Heart left ventricle (tissue), 16 donors: ENCODE measurements around the gene TMEM138. TPM values are rescaled to one million over a fixed set of nuclear protein-coding genes. Genes with fewer than 3 reads are reported as not detected.

Experiments used
- ATAC-seq, 4 donors: fragments of 200-7000 bp; cut with Tn5 transposase; one replicate each; pipeline ENCODE4 v1.9.1; 2020 to 2022; ENCODE audit warnings: moderate library complexity in 4 of 4, mild to moderate bottlenecking in 3 of 4, moderate number of reproducible peaks in 1 of 4
- DNase-seq, 5 donors: peaks; one replicate each; pipeline ENCODE4 v3.0.0-alpha.2; 2020
- H3K27ac ChIP-seq, 12 donors: fragments of 200-600 bp; sonication (generic) in 4 of 12; one replicate each; pipeline versions ENCODE4 v1.5.0 to v1.8.0; 2016 to 2022; ENCODE audit warnings: mild to moderate bottlenecking in 2 of 12
- H3K27me3 ChIP-seq, 9 donors: fragments of 200-600 bp; sonication (generic) in 2 of 9; one replicate each; pipeline versions ENCODE4 v1.5.1 to v1.8.0; 2016 to 2022; ENCODE audit warnings: mild to moderate bottlenecking in 3 of 9
- H3K36me3 ChIP-seq, 9 donors: fragments of 200-600 bp; sonication (generic) in 2 of 9; one replicate each; pipeline versions ENCODE4 v1.5.0 to v1.8.0; 2018 to 2022; ENCODE audit warnings: mild to moderate bottlenecking in 2 of 9
- H3K4me1 ChIP-seq, 12 donors: fragments of 200-600 bp; sonication (generic) in 4 of 12; one replicate each; pipeline versions ENCODE4 v1.5.0 to v1.8.0; 2016 to 2022; ENCODE audit warnings: mild to moderate bottlenecking in 3 of 12
- H3K4me3 ChIP-seq, 12 donors: fragments of 200-600 bp; sonication (generic) in 4 of 12; one replicate each; pipeline versions ENCODE4 v1.5.0 to v1.8.0; 2017 to 2022; ENCODE audit warnings: mild to moderate bottlenecking in 9 of 12, moderate library complexity in 4 of 12
- H3K9me3 ChIP-seq, 12 donors: fragments of 200-600 bp; sonication (generic) in 4 of 12; one replicate each; pipeline versions ENCODE4 v1.5.0 to v1.8.0; 2016 to 2022; ENCODE audit warnings: mild to moderate bottlenecking in 1 of 12
- POLR2A ChIP-seq, 2 donors: fragments of 450-650 bp; IDR thresholded peaks; one replicate each; pipeline ENCODE4 v1.6.1; 2017; ENCODE audit warnings: antibody characterized with exemption in 2 of 2, mild to moderate bottlenecking in 2 of 2, moderate library complexity in 2 of 2
- WGBS, 4 donors: extraction: QIAGEN DNeasy Blood & Tissue Kit in 2 of 4; methylation state at CpG; one replicate each; pipeline versions ENCODE4 v1.1.5 to v1.1.7; 2013 to 2018; 5-methylcytosine and 5-hydroxymethylcytosine counted together
- intact Hi-C, 10 donors: fragments of 100-400 bp; cut with DNase I; formaldehyde crosslinking; loops; one replicate each; pipeline versions ENCODE4 v1.11.1 to v1.14.2; 2022
- polyA plus RNA-seq, 2 donors: library from polyadenylated mRNA; stranded (reverse); fragments of 200-250 nt; gene quantifications; one replicate each; pipeline ENCODE4 v1.2.3, GENCODE V29; 2013
- total RNA-seq, 9 donors: library from RNA; depleted of rRNA in 2 of 9; stranded (reverse); fragments of >200 nt in 2 of 9; fragmentation: NEBNext Ultra II Directional in 3 of 9; extraction: Animal tissue kit (Norgen Biotek cat#: 25700) in 3 of 9; gene quantifications; one replicate each; pipeline versions ENCODE4 v1.1.0 to v1.2.4, GENCODE V29; 2016 to 2023
- TF ChIP-seq, protein P1 (sequence below), 12 donors: fragments of 200-600 bp; sonication (generic) in 4 of 12; IDR thresholded peaks; one replicate each; pipeline versions ENCODE4 v1.5.0 to v1.8.0; 2018 to 2022; ENCODE audit warnings: antibody characterized with exemption in 12 of 12, mild to moderate bottlenecking in 5 of 12
- donor health status: ischemic (EF 13 %, LVEDD 7.1; RV severe dilation, severe dysfunction).
- donor health status: healthy with polysubstance abuse.
- donor health status: DM: no; HTN: yes; CAD: no.
- donor health status: DM: no; HTN: no; CAD: no.
- donor health status: ischemic (EF 25% LVEDD 6.9; RV normal size, moderate dysfunction).
- donor health status: ischemic (EF 25% LVEDD 5.7; RV mildly dilated, moderate dysfunction).
- donor health status: healthy.
- donor health status: DM: yes; HTN: yes; CAD: no.
- donor health status: ischemic (EF 35%, LVEDD 5.7; RV mildly dilated, moderate dysfunction).
- donor health status: nonischemic (EF 11% LVEDD 7.7; RV severe dilation, severe dysfunction).
- donor health status: DM: yes; HTN: yes; CAD: no.
- donor health status: PGD.
- donor health status: ischemic (EF 29% LVEDD 5.4; RV normal size, mild dysfunction).
- donor health status: nonischemic (EF 23%, LVEDD 6.1; RV moderate dilation, normal function).

Gene TMEM138
- total and polyA plus RNA-seq, 11 donors = 15.7 to 29.3 (median 19.2) TPM

DNA sequence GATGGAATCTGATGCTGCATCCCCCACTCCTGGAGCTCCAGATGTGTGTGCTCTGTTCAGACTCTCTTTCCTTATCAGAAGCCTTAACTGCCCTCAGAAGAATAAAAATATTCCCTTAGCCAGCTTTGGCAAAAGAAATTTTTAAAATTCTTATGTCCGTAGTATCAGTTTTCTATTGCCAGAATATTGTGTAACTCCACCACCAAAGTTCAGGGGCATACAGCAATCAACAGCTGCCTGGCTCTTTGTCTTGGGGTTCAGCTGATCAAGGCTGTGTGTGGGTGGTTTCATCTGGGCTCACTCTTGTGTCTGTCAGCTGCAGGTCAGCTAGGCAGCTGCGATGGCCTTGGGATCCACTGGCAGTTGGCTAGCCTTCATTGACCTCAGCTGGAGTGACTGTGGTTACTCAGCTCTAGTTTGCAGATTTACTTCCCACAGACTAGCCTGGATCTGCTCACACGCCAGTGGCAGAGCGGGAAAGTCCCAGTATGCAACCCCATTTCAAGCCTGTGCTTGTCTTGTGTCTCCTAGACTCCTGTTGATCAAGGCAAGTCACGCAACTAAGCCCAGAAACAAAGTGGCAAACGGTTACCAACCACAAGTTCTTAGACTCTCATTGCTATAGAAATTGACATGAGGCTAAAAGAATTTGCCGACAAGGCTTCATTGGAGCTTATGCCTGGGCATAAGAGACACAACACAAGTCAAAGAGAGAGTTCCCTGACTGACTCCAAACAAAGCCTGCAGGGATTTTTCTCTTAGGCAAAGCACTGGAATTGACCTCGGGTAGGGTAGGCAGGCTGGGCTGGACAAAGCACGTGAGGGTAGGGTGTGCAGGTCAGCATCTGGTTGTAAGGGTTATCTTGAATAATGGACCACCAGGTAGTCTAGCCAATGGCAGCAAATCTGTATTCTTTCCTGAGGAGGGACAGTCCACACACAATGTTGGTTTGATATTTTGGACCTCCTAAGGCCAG lies 7.5 kb downstream of the TMEM138 start:
- WGBS, 4 donors = 72 to 90% (median 86%) methylated on average over 9 of the region's 9 CpGs
- intact Hi-C loops = loop anchor here in 1 of 10 donors (5.0 kb wide), 1 partner anchor 58 kb away; the partner anchor contains the start of gene CPSF7
- H3K4me3 ChIP-seq = no peak overlapping the region
- peaks cover 0 to 13% (median 0%) of the 10 kb centered on the region in 12 donors for H3K4me1 ChIP-seq
- TF ChIP-seq, protein P1, sequence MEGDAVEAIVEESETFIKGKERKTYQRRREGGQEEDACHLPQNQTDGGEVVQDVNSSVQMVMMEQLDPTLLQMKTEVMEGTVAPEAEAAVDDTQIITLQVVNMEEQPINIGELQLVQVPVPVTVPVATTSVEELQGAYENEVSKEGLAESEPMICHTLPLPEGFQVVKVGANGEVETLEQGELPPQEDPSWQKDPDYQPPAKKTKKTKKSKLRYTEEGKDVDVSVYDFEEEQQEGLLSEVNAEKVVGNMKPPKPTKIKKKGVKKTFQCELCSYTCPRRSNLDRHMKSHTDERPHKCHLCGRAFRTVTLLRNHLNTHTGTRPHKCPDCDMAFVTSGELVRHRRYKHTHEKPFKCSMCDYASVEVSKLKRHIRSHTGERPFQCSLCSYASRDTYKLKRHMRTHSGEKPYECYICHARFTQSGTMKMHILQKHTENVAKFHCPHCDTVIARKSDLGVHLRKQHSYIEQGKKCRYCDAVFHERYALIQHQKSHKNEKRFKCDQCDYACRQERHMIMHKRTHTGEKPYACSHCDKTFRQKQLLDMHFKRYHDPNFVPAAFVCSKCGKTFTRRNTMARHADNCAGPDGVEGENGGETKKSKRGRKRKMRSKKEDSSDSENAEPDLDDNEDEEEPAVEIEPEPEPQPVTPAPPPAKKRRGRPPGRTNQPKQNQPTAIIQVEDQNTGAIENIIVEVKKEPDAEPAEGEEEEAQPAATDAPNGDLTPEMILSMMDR (IDR thresholded peaks at IDR 0.05) = no peak
- no peak for TF ChIP-seq POLR2A (IDR thresholded peaks at IDR 0.05)
- no peaks in the 10 kb centered on the region for H3K9me3 ChIP-seq
- DNase-seq = peak; percentile 36 to 78 (median 70)
- ATAC-seq = peak; percentile 63 to 95 (median 87)
- H3K27ac ChIP-seq = peak overlapping the region in 7 of 12 donors; percentile 7 to 60 (median 41)
- peaks cover 0 to 73% (median 61%) of the 10 kb centered on the region in 9 donors for H3K36me3 ChIP-seq
- H3K27me3 ChIP-seq = no peaks in the 10 kb centered on the region

DNA sequence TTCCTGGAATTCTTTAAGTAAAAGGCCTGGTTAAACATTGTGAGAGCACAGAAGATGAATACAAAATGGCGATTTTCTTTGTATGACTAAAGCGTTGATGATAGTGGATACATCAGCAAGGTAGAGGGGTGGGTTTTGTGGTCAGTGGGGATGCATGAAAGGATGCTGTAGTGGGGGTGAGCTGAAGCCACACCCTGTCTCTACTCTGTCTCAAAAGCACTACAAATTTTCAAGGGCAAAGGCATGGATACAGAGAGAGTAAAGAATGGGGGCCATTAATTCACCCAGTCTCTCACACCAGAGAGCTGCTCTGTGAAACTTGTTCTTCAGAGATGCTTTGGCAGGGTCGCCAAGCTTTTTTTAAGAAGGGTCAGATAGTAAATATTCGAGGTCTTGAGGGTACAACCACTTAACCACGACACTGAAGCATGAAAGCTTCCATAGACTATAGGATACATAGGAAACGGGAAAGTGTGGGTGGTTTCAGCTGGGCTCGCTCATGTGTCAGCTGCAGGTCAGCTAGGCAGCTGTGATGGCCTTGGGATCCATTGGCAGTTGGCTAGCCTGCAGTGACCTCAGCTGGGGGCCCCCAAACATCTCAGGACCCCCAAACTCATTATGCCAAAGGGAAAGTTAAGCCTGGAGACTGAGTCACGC lies 8.3 kb downstream of the TMEM138 start:
- Histone ChIP-seq H3K36me3 (peaks cover 0 to 66% (median 60%) of the 10 kb centered on the region in 9 donors), H3K4me3 (no peak overlapping the region), H3K9me3 (no peaks in the 10 kb centered on the region), H3K27ac (peak overlapping the region in 3 of 12 donors; percentile 1 to 49 (median 7)), H3K4me1 (peaks cover 0 to 13% (median 0%) of the 10 kb centered on the region in 12 donors), H3K27me3 (no peaks in the 10 kb centered on the region)
- WGBS, 4 donors = 89 to 95% (median 92%) methylated on average over 8 of the region's 8 CpGs
- no peak for DNase-seq
- no peak for TF ChIP-seq POLR2A (IDR thresholded peaks at IDR 0.05)
- TF ChIP-seq, protein P1 (IDR thresholded peaks at IDR 0.05) = no peak
- no peak for ATAC-seq
- intact Hi-C loops = no loop called here

DNA sequence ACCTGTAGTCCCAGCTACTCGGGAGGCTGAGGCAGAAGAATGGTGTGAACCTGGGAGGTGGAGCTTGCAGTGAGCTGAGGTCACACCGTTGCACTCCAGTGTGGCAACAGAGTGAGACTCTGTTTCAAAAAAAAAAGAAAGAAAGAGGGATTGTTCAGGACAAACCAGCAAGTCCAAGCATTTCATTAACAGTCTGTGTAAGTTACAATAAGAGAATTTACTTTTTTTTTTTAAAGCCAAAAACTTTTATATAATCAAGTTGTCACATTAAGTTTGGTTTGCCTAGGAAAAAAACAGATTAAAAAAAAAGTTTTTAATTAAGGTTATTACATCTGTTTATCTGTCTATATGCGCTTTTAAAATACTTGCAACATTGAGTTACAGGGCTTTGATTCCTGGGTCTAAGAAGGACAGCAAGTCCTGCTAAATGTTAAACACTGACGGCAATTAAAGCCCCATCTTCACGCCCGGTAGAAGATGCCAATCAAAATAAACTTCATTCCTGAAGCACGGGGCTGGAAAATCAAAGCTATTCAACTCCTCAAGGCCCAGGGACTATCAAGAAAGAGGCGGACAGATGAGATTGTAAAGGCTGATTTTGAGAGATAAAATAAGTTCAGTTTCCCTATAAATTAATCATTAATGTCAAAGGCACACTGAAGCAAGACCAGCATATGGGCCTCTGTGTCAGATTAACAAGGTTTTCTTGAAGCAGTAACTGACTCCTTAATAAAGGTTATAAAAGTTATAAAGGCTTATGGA lies 10.7 kb downstream of the TMEM138 start:
- ATAC-seq (no peak), DNase-seq (no peak)
- Histone ChIP-seq H3K27me3 (no peaks in the 10 kb centered on the region), H3K27ac (no peak overlapping the region), H3K36me3 (peaks cover 0 to 54% (median 47%) of the 10 kb centered on the region in 9 donors), H3K4me3 (no peak overlapping the region), H3K9me3 (no peaks in the 10 kb centered on the region), H3K4me1 (peaks cover 0 to 13% (median 0%) of the 10 kb centered on the region in 12 donors)
- 82 to 94% (median 92%) methylated on average over 8 of the region's 8 CpGs for WGBS, 4 donors
- intact Hi-C loops = no loop called here
- TF ChIP-seq POLR2A (IDR thresholded peaks at IDR 0.05) = no peak
- TF ChIP-seq, protein P1 (IDR thresholded peaks at IDR 0.05) = no peak
